SH-SY5Y (cell line): ENCODE measurements around the gene SSR4.

Experiments
- GATA2 ChIP-seq: IDR thresholded peaks from 2 replicates; pipeline ENCODE4 v1.6.1; 2011; ENCODE audit warnings: mild to moderate bottlenecking, low read depth, low read length
- GATA3 ChIP-seq: IDR thresholded peaks from 2 replicates; pipeline ENCODE4 v1.6.1; 2011; ENCODE audit warnings: low read depth, mild to moderate bottlenecking, low read length, moderate library complexity

DNA sequence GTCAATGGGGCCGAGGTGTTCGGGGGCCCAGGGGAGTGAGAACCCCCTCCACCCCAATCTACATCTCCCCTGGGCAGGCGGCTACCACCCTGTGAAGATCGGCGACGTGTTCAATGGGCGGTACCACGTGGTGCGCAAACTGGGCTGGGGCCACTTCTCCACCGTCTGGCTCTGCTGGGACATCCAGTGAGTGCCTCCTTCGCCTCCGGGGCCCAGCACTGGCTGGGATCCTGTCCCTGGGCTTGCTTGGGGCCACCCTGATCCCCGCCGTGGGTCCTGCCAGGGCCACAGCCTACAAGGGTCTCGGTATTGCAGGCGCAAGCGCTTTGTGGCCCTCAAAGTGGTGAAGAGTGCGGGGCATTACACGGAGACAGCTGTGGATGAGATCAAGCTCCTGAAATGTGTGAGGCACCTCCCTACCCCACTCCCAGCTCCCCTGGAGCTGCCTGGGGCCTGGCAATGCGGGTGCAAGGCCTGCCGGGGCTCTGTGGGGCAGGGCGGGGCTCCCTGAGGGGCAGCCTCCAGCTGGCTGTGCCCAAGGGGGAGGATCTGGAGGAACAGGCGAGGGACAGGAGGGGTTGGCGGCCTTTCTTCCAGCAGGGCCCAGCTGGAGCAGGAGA lies 12.9 kb upstream of the SSR4 start:
- TF ChIP-seq GATA2 (no peak), GATA3 (no peak)
